GM04503 (cell line): ENCODE data around the gene ABHD4.
"Not testable (repeated sequence)": the region's sequence is repeated elsewhere in the genome, so short reads cannot be mapped to it uniquely, and the experiment has no call there.

Source experiments
- DNase-seq: peaks from one replicate; pipeline ENCODE4 v3.0.0-alpha.2; 2012; ENCODE audit warnings: low read depth

Gene ABHD4

DNA sequence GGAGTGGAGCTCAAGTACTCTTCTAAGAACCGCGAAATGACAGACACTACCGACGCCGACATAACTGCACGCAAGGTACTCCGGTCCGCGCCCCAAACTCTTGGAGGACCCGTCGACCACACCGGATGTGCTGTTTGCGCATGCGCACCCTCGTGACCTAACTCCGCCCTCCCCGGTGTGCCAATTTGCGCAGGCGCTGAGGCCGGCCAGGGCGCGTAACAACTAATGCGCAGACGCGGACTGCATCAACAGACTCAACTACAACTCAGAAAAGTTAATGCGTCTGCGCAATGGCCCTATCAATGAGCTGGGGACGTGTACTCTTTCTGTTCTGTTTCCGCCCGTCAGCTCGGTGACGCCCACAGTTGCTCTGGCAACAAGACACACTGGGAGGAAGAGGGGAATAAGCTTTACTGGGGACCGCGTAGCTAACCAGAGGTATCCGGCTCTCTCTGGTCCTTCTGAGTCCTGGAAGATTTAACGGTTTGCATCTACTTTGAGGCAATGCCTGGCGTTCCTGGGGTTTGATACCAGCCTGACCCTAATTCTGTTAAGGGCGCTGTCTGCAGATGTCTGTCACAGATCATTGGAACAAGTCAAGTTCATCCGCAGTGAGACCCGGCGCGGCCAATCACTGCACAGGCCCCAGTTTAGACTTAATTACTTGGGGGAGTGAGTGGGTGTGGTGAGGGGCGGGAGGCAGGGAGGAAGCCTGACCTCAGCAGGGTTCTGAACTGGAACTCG lies 8.8 kb upstream of the ABHD4 start, which contains the start of gene DAD1:
Gene DAD1 (minus strand): TSS at position 129 of the 744 bp plus-strand sequence. CDS start 67 bp downstream, at position 62.
- DNase-seq, result peak; percentile 98

DNA sequence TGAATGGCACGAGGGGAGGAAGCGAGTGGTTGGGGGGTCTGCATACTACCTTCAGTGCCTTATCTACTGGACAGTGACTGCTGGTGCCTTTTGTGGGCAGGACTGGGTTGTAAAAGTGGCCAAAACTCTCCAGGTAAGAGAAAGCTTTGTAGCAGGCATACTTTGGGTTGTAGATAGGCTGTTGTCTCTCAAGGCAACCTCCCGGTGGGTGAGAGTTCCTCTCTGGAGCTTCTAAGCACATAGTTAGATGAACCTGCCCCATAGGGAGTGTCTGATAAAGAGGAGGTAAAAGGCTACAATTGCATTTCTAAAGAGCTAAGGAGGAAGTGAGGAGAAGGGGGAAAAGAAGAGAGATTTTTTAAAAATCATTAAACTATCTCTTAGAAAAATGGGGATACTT lies 4.9 kb upstream of the ABHD4 start:
- DNase-seq, result no peak

DNA sequence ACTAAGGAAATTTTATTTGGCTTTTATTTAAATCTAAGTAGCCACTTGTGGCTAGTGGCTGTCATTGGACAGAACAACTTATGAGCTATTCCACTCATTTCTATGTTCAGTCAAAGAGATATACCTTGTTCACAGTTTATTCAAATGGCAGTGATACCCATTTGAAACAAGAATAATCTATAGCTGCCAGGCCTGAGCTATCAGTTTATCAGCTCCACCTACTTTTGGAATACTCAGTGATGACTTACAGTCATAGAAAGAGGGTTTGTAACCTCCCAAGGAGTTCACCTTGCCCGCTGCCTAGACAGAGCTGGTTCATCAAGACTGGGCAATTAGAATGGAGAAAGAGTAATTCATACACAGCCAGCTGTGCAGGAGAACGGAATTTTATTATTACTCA lies 4.5 kb upstream of the ABHD4 start:
- DNase-seq, result no peak

GRCh38 chr14:22594156-22594716 lies 3.9 kb upstream of the ABHD4 start:
- no peak for DNase-seq

DNA sequence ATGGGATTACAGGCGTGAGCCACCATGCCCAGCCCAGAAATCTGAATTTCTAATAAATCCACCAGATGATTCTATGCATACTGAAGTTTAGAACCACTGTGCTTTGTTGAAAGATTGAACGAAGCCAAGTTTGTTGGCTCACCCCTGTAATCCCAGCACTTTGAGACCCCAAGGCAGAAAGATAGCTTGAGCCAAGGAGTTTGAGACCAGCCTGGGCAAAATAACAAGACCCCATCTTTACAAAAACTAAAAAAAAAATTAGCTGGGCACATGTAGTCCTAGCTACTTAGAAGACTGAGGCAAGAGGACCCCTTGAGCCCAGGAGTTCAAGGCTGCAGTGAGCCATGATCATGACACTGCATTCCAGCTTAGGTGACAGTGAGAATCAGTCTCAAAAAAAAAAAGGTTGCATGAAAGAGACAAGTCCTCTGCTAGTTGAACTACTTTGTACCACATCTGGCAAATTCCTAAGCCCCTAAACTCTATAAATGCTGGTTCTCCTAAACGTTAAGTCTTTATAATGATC lies 1.7 kb upstream of the ABHD4 start:
- no peak for DNase-seq

DNA sequence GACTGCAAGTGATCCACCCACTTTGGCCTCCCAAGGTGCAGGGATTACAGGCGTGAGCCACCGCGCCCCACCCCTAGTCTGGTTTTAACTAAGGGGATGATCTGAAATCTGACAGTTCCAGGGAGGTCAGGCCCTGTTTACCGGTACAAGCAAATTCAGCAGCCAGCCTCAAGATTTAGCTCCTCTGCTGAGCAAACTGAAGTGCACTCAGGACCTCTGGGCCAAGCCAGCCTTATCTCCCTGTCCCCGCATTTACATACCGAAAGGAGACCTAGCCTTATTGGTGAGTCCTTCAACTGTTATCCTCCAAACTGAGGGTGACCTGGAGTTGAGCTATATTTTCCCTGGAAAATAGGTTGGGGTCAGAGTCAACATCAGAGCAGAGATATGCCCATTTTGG lies 835 bp upstream of the ABHD4 start:
- DNase-seq, result no peak

- DNase-seq, result no peak
These were observed 365 bp upstream of the ABHD4 start for GRCh38 chr14:22597771-22598098.

GRCh38 chr14:22598896-22599244 lies 770 bp downstream of the ABHD4 start:
- DNase-seq, result no peak

- DNase-seq, result no peak
These were observed 1.2 kb downstream of the ABHD4 start for GRCh38 chr14:22599349-22599748.

- DNase-seq, result no peak
These were observed 1.9 kb downstream of the ABHD4 start for GRCh38 chr14:22600027-22600426.

- no peak for DNase-seq
These were observed 3.4 kb downstream of the ABHD4 start for GRCh38 chr14:22601456-22601855.

DNA sequence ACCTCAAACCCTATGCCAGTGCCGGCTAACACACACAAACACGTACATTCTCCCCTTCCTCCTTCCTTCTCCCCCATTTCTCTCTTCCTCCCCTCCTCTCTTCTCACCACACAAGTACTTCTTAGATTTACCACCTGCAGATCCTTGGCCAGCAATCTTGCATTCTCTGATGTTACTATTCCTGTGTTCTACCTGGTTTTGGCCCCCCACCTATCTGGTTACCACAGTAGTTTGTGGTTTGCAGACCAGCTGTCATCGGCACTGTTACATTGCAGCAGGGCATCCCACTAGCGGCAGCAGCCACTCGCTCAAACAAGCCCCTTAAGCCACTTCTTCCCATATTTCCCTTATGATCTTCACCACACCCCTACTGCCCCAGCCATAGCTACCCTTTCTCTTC lies 3.9 kb downstream of the ABHD4 start:
- DNase-seq, result no peak

GRCh38 chr14:22602862-22603261 lies 4.8 kb downstream of the ABHD4 start:
- DNase-seq, result no peak

DNA sequence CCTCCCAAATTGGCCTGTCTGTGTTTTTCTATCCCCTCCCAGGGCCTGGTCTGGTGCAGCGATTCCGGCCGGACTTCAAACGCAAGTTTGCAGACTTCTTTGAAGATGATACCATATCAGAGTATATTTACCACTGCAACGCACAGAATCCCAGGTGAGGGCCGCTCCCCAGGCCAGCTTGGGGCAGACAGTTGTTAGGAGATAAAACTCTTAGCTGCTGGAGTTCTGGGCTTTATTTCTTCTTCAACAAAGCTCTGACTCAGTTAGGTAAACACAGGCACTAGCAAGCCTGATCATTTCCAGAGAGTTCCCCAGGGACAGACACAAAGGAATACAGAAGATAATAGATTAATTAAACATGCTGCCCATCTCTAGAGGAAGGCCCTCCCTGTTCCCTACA lies 8.3 kb downstream of the ABHD4 start:
- DNase-seq, result no peak

DNA sequence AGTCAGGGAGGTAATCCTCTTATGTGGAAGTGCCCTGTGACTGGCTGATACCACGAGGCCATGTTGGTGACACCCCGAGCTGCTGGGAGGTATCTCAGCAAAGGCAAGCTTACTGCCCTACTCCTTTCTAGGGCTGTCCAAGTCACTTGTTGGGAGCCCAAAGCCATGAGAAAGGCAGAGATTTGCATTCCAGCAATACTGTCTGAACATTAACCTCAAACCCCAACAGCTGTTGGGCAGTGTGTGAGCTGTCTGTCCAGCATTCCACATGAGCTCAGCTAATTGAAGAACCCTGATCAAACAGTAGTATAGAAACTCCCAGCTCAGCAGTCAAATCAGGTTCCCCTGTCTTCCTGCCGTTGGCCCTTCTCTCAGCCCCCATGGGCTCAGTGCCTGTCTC lies 9.2 kb downstream of the ABHD4 start:
- no peak for DNase-seq

DNA sequence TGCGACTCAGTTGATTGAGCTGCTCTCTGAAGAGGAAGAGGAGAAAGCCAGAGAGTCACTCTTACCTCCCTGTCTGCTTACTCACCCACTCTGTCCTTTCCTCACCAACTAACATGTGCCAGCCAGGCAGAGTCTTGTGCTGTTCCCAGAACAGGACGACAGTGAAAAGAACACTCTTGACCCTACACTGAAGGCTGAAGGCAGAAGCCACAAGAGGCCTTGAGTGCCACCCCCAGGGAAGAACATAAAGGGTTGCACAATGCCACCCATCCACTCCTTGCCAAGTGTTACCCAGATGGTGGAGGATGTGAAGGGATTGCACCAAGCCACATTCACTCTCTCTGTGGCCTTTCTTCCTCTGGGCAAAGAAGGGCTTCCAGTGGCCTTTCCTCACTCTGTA lies 12.8 kb downstream of the ABHD4 start:
- DNase-seq, result no peak

DNA sequence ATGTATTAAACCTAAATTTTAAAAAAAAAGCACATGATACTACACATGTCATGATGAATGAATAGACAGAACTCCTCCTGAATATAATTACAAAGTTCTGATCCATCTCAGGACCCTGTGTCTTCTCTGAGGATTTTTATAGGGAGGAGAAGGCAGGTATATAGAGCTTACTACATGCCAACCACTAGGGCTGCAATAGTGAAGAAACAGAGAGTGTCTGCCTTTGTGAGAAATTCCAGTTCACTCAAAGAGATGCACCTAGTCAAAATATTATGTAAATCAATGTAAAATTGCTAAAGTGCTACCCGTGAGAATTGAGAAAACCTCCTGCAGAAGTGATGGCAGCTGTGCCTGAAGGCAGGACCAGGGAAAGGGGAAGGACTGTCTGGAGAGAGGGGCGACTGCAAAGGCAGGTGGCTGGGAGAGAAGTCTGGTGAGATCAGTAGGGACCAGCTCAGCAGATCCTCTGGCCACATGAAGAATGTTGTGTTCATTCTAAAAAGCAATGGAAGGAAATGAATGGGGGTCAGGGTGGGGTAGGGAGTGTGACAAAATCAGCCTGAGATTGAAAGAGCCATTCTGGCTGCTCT lies 15.1 kb downstream of the ABHD4 start:
- no peak for DNase-seq

- DNase-seq, result no peak
These were observed 15.7 kb downstream of the ABHD4 start for GRCh38 chr14:22613736-22614239.

DNA sequence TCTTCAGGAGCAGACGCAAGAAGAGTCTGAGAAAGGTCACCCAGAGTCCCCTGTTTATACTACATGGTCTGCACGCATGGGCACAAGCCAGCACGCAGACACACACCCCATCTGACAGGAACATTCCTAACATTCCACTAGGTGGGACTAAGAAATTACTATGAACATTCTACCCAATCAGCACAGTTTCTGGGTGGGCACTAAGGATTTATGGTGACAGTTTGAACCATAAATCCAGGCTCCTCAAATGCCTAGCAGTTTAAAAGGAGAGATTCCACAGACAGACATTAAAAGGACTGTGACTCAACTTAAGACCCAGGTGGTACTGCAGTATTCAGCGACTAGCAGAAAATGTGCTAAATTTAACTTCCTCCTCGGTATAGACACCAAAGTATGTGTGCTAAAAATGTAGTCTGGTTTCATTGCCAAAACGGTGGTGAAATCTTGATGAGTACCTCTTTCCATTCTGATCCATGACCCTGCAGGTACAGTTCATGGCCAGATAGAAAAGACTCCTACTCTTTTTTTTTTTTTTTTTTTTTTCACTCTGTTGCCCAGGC lies 16.2 kb downstream of the ABHD4 start:
- peak; percentile 98 for DNase-seq

GRCh38 chr14:22615765-22616164 lies 17.7 kb downstream of the ABHD4 start:
- DNase-seq, result not testable (repeated sequence)

GRCh38 chr14:22622255-22622654 lies 24.2 kb downstream of the ABHD4 start:
- no peak for DNase-seq

- no peak for DNase-seq
These were observed 24.9 kb downstream of the ABHD4 start for GRCh38 chr14:22623047-22623446.

DNA sequence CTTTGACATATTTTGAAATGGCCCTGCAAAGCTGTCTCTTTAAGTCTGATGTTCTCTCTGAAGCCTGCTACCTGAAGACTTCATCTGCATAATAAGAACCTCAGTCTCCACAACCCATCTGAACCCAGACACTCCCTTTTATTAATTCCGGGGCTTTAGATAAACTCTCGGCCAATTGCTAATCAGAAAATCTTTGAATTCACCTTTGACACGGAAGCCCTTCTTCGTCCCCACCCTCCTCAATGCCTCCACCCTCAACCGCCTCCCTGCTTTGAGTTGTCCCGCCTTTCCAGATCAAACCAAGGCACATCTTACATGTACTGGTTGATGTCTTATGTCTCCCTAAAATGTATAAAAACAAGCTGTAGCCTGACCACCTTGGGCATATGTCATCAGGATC lies 28.5 kb downstream of the ABHD4 start:
- DNase-seq, result no peak
